ENCODE data around the gene ADAMTS13. TPM values are rescaled to one million over a fixed set of nuclear protein-coding genes. Genes with fewer than 3 reads are reported as not detected.

Gene ADAMTS13
- total and polyA plus RNA-seq, 9 of the 15 experiments (the other 6 are each of a cell fraction or from before 2014, with no cell fraction given) = 0.03 to 0.20 (median 0.04) TPM; not detected in 4

GRCh38 chr9:133459476-133460404 lies 37.6 kb downstream of the ADAMTS13 start, which contains the start of gene CACFD1:
Gene CACFD1, plus strand, starts transcription at chr9:133459978. Its CDS starts 89 bp downstream, at chr9:133460067.
- Histone ChIP-seq H3K9me3 (replicated peaks; ENCODE audit: control insufficient read depth, insufficient read depth, low read depth, low read length) (no peaks in the 10 kb centered on the region), H3K4me3 (peak within 1 kb of the TSS; percentile 83), H3K9ac (ENCODE audit: insufficient read depth in 1 of 2, low read depth in 2 of 2, low read length in 2 of 2) (peak within 1 kb of the TSS; percentile 82 to 97; a peak in 3 of 4 replicates), H2AFZ (ENCODE audit: low read depth, low read length) (peak within 1 kb of the TSS; percentile 99), H3K79me2 (ENCODE audit: control insufficient read depth, insufficient read depth, low read length) (no peaks in the 10 kb centered on the region), H3K9me1 (ENCODE audit: control insufficient read depth, insufficient read depth, low read length) (peaks cover 11% of the 10 kb centered on the region), H3K27me3 (ENCODE audit: control insufficient read depth in 2 of 2, insufficient read depth in 2 of 2, low read length in 2 of 2) (peaks cover 27 to 77% of the 10 kb centered on the region in 2 experiments; a peak in 4 of 5 replicates), H3K27ac (ENCODE audit: extremely low read depth, low read depth, low read length) (peak within 1 kb of the TSS; percentile 72), H3K36me3 (ENCODE audit: control insufficient read depth, insufficient read depth, low read length) (no peaks in the 10 kb centered on the region), H4K20me1 (replicated peaks; ENCODE audit: control insufficient read depth, insufficient read depth, low read length) (peaks cover 32% of the 10 kb centered on the region), H3K4me1 (replicated peaks in 1 of 2; ENCODE audit: control insufficient read depth in 2 of 2, insufficient read depth in 2 of 2, low read length in 2 of 2) (peaks cover 5 to 48% of the 10 kb centered on the region in 2 experiments; a peak in 3 of 5 replicates), H3K4me2 (ENCODE audit: insufficient read depth, low read length) (peak within 1 kb of the TSS; percentile 90)
- BruUV-seq (replicated peaks) = no TSS peak
- DNase-seq (ENCODE audit: extremely low read depth in 1 of 4, low spot score in 3 of 4) (peak; percentile 96 to 97 (median 97)), ATAC-seq (peak; percentile 94), FAIRE-seq (peak; percentile 92)
- ChIA-PET POLR2A (interaction anchor here (0.5 to 1.9 kb wide), 11 partner anchors 12 to 282 kb away, joined by 3 to 14 read pairs (median 3); no protein-coding TSS in a partner anchor), CTCF (ENCODE audit: low intra/inter-chr PET ratio) (interaction anchor here (0.7 kb wide), 1 partner anchor 1243 kb away, joined by 4 read pairs; no protein-coding TSS in a partner anchor)
- intact Hi-C loops (cut with micrococcal nuclease) (no loop called here), in situ Hi-C loops (cut with MboI) (no loop called here)
- 1% methylated on average over 32 of the region's 86 CpGs for whole genome bisulfite sequencing (ENCODE audit: insufficient coverage, low coverage, missing lambda C conversion rate)
- TF ChIP-seq NCOA6 (IDR thresholded peaks at IDR 0.05) (peak; percentile 74; the same call in 1 of the 2 replicates), ARHGAP35 (IDR thresholded peaks at IDR 0.05; ENCODE audit: partially characterized antibody) (no peak), ZFX (CRISPR knock-in tag; IDR thresholded peaks at IDR 0.05) (peak; percentile 37), PHF21A (IDR thresholded peaks at IDR 0.05; ENCODE audit: borderline replicate concordance, low read depth) (no peak), ZNF280B (CRISPR knock-in tag; IDR thresholded peaks at IDR 0.05) (no peak), PHF8 (IDR thresholded peaks at IDR 0.05; ENCODE audit: borderline replicate concordance, low read length) (peak; percentile 65; the same call in 1 of the 2 replicates), CCNT2 (IDR thresholded peaks at IDR 0.05; ENCODE audit: borderline replicate concordance, extremely low read depth, insufficient read length, low read depth, low read length) (no peak), THAP12 (CRISPR knock-in tag; IDR thresholded peaks at IDR 0.05) (0 out of 2 replicates have a peak, but pooled peaks have one; percentile 56), TEAD1 (CRISPR knock-in tag; IDR thresholded peaks at IDR 0.05) (peak in 1 of 2 experiments; percentile 45; a peak in 1 of 4 replicates), KLF6 (CRISPR knock-in tag; IDR thresholded peaks at IDR 0.05; ENCODE audit: borderline replicate concordance) (no peak), HDAC1 (IDR thresholded peaks at IDR 0.05) (0 out of 4 replicates have a peak, but pooled peaks of 1 of the 2 experiments have one; percentile 46), TFE3 (CRISPR knock-in tag; IDR thresholded peaks at IDR 0.05) (no peak), ZNF589 (CRISPR knock-in tag; IDR thresholded peaks at IDR 0.05; ENCODE audit: low read depth) (no peak)
